ENCODE data around the gene ZNF30. TPM values are rescaled to one million over a fixed set of nuclear protein-coding genes. Genes with fewer than 3 reads are reported as not detected.

The ZNF30 gene
- total RNA-seq, 2 donors from 2014 or later, result 2.3 to 7.2 TPM

DNA sequence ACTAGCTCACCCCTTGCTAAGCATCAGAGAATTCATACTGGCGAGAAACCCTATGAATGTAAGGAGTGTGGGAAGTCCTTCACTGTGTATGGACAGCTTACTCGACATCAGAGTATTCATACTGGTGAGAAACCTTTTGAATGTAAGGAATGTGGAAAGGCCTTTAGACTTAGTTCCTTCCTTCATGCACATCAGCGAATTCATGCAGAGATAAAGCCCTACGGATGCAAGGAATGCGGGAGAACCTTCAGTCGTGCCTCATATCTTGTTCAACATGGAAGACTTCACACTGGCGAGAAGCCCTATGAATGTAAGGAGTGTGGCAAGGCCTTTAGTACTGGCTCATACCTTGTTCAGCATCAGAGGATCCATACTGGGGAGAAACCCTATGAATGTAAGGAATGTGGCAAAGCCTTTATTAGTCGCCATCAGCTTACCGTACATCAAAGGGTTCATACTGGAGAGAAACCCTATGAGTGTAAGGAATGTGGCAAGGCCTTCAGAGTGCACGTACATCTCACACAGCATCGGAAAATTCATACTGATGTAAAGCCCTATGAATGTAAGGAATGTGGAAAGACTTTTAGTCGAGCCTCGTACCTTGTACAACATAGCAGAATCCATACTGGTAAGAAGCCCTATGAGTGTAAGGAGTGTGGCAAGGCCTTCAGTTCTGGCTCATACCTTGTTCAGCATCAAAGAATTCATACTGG lies 17.3 kb downstream of the ZNF30 start:
- H3K36me3 ChIP-seq, result no peaks in the 10 kb centered on the region
- intact Hi-C loops (cut with DNase I), result no loop called here
- no peaks in the 10 kb centered on the region for H3K9me3 ChIP-seq
- TF ChIP-seq, protein P1, sequence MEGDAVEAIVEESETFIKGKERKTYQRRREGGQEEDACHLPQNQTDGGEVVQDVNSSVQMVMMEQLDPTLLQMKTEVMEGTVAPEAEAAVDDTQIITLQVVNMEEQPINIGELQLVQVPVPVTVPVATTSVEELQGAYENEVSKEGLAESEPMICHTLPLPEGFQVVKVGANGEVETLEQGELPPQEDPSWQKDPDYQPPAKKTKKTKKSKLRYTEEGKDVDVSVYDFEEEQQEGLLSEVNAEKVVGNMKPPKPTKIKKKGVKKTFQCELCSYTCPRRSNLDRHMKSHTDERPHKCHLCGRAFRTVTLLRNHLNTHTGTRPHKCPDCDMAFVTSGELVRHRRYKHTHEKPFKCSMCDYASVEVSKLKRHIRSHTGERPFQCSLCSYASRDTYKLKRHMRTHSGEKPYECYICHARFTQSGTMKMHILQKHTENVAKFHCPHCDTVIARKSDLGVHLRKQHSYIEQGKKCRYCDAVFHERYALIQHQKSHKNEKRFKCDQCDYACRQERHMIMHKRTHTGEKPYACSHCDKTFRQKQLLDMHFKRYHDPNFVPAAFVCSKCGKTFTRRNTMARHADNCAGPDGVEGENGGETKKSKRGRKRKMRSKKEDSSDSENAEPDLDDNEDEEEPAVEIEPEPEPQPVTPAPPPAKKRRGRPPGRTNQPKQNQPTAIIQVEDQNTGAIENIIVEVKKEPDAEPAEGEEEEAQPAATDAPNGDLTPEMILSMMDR (IDR thresholded peaks at IDR 0.05), result no peak
- TF ChIP-seq POLR2AphosphoS5 (IDR thresholded peaks at IDR 0.05) (no peak), POLR2A (IDR thresholded peaks at IDR 0.05) (no peak)
- no peaks in the 10 kb centered on the region for H3K4me1 ChIP-seq (replicated peaks)
- DNase-seq (ENCODE audit: low spot score), result no peak
- no peak overlapping the region for H3K4me3 ChIP-seq
- no peaks in the 10 kb centered on the region for H3K27me3 ChIP-seq (replicated peaks; ENCODE audit: insufficient read depth)
- H3K27ac ChIP-seq, result no peak overlapping the region
- 97% methylated on average over 13 of the region's 13 CpGs for WGBS

DNA sequence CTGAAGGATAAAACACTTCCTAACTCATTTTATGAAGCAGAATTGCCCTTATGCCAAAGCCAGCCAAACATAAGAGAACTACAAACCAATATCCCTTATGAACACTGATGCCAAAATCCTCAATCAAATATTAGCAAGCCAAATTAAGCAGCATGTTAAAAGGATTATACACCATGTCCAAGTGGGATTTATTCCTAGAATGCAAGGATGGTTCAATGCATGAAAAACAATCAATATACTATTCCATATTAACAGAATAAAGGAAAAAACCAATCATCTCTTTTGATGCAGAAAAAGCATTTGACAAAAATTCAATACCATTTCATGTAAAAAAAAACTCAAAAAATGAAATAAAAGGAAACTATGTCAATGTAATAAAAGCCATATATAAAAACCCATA lies 26.4 kb downstream of the ZNF30 start:
- TF ChIP-seq, protein P1 (IDR thresholded peaks at IDR 0.05), result no peak
- TF ChIP-seq POLR2A (IDR thresholded peaks at IDR 0.05), result no peak
- no peak for TF ChIP-seq POLR2AphosphoS5 (IDR thresholded peaks at IDR 0.05)
- Histone ChIP-seq H3K36me3 (peaks cover 7 to 8% of the 10 kb centered on the region in 2 donors), H3K9me3 (peaks cover 1% of the 10 kb centered on the region), H3K4me1 (replicated peaks) (no peaks in the 10 kb centered on the region), H3K27ac (no peak overlapping the region), H3K27me3 (replicated peaks; ENCODE audit: insufficient read depth) (no peaks in the 10 kb centered on the region), H3K4me3 (no peak overlapping the region)
- no peak for DNase-seq (ENCODE audit: low spot score)
- intact Hi-C loops (cut with DNase I), result no loop called here

DNA sequence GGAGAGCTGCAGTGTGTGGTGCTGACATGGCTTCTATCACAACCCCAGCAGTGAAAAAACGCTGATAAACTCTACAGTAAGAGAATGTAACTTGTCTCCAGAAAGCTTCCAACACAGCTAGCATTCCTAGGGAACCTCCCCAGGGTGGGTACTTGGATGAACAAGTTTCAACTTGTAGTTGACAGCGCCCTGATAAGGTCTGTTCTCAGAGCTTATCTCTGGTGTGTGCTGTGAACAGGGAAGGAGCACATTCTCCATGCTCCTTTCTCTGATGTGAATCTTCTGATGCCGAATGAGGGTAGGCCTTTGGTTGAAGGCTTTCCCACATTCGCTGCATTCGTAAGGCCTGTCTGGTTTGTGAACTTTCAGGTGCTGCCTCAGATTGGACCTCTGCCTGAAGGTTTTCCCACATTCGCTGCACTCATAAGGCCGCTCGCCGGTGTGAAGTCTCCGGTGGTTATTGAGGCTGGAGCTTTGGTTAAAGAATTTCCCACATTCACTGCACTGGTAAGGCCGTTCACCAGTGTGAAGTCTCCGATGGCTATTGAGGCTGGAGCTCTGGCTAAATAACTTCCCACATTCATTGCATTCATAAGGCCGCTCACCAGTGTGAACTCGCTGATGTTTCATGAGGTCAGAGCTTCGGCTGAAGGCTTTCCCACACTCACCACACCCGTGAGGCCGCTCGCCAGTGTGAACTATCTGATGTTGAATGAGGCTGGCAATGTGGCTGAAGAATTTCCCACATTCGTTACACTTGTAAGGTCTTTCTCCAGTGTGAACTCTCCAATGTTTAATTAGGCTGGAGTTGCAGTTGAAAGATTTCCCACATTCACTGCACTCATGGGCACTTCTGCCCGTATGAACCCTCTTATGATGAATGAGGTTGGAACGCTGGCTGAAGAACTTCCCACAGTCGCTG lies 31.4 kb downstream of the ZNF30 start:
- Histone ChIP-seq H3K36me3 (peaks cover 24 to 31% of the 10 kb centered on the region in 2 donors), H3K4me1 (replicated peaks) (no peaks in the 10 kb centered on the region), H3K27ac (no peak overlapping the region), H3K9me3 (peaks cover 12% of the 10 kb centered on the region), H3K4me3 (no peak overlapping the region), H3K27me3 (replicated peaks; ENCODE audit: insufficient read depth) (no peaks in the 10 kb centered on the region)
- no peak for TF ChIP-seq POLR2A (IDR thresholded peaks at IDR 0.05)
- TF ChIP-seq, protein P1 (IDR thresholded peaks at IDR 0.05), result no peak
- TF ChIP-seq POLR2AphosphoS5 (IDR thresholded peaks at IDR 0.05), result no peak
- DNase-seq (ENCODE audit: low spot score), result no peak
- WGBS, result 98% methylated on average over 22 of the region's 22 CpGs
- intact Hi-C loops (cut with DNase I), result no loop called here

DNA sequence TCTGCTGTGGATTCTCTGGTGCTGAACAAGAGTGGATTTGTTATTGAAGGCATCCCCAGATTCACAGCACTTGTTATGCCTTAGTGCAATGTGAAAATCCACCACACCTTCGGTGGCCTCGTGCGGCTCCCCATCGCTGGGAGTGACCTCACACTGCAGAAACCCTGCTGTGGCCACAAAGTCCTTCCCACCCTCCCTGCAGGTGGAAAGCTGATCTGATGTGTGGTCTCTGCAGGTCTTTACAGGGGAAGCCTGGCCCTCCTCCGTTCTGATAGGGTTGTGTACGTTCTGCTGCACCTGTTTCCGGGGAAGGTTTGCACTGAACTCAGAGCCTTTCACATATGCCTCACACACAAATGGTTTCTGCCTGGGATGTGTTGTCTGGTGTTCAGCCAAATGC lies 32.3 kb downstream of the ZNF30 start:
- intact Hi-C loops (cut with DNase I), result no loop called here
- Histone ChIP-seq H3K9me3 (peaks cover 12% of the 10 kb centered on the region), H3K4me1 (replicated peaks) (no peaks in the 10 kb centered on the region), H3K4me3 (no peak overlapping the region), H3K27me3 (replicated peaks; ENCODE audit: insufficient read depth) (no peaks in the 10 kb centered on the region), H3K27ac (no peak overlapping the region), H3K36me3 (peaks cover 24 to 31% of the 10 kb centered on the region in 2 donors)
- TF ChIP-seq POLR2AphosphoS5 (IDR thresholded peaks at IDR 0.05) (no peak), POLR2A (IDR thresholded peaks at IDR 0.05) (no peak)
- TF ChIP-seq, protein P1 (IDR thresholded peaks at IDR 0.05), result no peak
- 96% methylated on average over 7 of the region's 7 CpGs for WGBS
- DNase-seq (ENCODE audit: low spot score), result no peak
